Measurements from ENCODE around the gene GPR132.
"Not testable (repeated sequence)": the region's sequence is repeated elsewhere in the genome, so short reads cannot be mapped to it uniquely, and the experiment has no call there.

The GPR132 gene

DNA sequence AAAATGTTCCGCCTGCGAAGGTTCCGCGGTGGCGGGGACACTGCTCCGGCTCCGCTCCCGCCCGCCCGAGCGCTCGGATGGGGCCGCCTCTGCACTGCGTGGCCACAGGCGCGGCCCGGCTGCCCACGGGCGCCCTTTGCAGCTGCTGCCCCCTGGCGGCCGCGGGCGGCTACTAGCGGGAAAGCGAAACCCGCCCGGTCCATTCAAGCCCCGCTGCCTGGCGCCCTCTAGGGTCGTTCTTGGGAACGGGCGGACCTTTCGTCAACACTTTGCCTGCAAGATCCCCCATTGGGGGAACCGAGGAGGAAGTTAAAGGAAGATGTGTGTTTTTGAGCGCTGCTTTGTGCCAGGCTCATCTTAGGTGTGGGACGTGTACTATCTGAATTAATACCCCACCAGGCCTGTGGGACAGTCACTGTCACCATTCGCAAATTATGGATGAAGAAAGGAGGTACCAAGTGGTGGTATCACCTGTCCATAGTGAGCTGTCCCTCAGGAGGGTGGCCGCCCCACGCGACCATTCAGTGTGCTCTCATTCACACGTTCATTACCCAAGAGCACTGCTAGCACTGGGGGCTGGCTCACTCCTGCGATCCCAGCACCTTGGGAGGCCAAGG lies 19.4 kb downstream of the GPR132 start:
- DNase-seq (ENCODE audit: low read depth in 2 of 3, low spot score in 2 of 3) = peak; percentile 79 to 97 (median 96)

DNA sequence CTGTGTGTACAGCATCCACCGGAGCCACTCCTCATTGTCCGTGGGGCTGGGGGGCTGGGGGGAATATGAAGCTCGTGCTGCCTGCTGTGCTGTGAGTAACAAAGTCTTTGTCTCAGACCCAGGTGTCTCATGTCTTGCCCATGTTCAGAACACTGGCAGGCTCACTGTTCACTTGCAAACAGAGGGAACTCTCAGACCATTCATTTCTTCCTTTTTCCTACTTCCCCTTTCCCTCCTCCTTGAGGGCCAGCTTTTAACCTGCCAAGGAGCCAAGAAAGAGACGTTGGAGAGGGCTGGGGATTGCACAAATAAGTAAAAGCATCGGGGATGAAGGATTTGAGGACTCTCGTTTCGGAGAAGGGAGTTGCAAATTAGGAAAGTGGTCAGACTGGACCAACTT lies 21.6 kb downstream of the GPR132 start:
- no peak for DNase-seq (ENCODE audit: low read depth in 2 of 3, low spot score in 2 of 3)

GRCh38 chr14:105042813-105043212 lies 22.4 kb downstream of the GPR132 start:
- DNase-seq (ENCODE audit: low read depth in 2 of 3, low spot score in 2 of 3) = no peak

- DNase-seq (ENCODE audit: low read depth in 2 of 3, low spot score in 2 of 3) = no peak
These were observed 23.1 kb downstream of the GPR132 start for GRCh38 chr14:105041841-105042765.

DNA sequence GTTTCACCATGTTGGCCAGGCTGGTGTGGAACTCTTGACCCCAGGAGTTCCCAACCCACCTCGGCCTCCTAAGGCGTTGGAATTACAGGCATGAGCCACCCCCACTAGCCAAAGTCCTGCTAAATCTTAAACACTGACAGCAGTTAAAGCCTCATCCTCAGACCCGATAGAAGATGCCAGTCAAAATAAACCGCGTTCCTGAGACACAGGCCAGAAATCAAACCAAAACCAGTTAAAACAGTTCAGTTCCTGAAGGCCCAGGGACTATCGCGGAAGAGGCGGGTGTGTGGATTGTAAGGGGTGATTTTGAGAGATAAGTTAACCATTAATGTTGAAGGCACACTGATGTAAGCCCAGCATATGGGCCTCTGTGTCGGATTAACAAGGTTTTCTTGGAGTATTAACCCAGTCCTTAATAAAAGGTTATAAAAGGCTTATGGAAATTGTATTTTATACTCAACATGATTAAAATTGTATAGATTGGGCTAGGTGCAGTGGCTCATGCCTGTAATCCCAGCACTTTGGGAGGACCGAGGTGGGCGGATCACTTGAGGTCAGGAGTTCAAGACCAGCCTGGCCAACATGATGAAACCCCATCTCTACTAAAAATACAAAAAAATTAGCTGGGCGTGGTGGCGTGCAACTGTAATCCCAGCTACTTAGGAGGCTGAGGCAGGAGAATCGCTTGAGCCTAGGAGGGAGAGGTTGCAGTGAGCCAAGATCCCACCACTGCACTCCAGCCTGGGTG lies 25.6 kb downstream of the GPR132 start:
- no peak for DNase-seq (ENCODE audit: low read depth in 2 of 3, low spot score in 2 of 3)

DNA sequence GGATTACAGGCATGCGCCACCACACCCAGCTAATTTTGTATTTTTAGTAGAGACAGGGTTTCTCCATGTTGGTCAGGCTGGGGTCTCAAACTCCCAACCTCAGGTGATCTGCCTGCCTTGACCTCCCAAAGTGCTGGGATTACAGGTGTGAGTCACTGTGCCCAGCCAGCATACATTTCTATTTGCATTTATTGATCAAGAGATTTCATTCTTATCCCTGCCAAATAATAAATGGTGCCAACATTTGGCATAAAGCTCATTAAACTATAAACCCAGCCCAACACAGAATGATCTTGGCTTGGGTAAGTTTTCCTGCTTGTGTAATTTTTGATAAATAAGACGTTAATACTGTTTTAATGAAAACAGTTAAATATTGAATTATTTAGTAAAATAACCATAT lies 29.6 kb downstream of the GPR132 start:
- DNase-seq (ENCODE audit: low read depth in 2 of 3, low spot score in 2 of 3) = not testable (repeated sequence)

DNA sequence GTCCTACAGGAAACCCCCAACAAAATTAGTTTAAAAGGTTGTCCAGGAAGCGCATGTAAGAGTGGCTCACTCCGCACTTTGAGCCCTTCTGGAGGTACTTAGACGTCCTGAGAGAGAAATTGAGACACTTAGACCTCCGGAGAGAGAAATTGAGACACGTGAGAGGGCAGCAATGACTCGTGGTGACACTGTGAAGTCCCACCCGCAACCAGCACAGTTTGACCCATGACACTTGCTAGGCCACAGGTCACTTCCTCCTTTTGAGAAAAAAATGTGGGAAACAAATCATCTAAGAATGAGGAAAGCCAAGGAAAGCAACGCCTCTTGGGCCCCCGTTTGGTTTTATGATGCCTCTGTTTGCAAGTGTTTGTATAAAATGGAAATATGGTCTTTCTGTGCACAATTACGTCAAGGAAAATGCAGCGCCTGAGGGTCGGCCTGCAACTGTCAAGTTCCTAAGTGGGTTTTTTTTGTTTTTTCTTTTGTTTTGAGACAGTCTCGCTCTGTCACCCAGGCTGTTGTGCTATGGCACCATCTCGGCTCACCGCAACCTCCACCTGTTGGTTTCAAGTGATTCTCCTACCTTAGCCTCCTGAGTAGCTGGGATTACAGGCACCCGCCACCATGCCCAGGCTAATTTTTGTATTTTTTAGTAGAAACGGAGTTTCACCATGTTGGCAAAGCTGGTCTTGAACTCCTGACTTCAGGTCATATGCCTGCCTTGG lies 30.8 kb downstream of the GPR132 start:
- no peak for DNase-seq (ENCODE audit: low read depth in 2 of 3, low spot score in 2 of 3)

DNA sequence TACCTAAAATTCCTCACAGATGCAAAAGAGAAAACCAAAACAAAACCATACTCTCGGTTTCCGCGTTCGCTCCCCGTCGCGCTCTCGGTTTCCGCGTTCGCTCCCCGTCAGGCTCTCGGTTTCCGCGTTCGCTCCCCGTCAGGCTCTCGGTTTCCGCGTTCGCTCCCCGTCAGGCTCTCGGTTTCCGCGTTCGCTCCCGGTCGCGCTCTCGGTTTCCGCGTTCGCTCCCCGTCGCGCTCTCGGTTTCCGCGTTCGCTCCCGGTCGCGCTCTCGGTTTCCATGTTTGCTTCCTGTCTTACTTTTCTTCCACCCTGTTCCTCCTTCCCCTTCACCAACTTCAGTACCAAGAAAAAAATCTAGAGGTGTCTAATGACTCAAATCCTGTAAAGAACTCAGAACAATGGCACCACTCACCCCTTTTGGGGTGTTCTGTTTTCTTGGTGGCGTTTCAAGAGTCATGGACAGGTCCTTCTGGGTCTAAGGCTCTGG lies 31.8 kb downstream of the GPR132 start:
- DNase-seq (ENCODE audit: low read depth in 2 of 3, low spot score in 2 of 3) = not testable (repeated sequence)

- DNase-seq (ENCODE audit: low read depth in 2 of 3, low spot score in 2 of 3) = not testable (repeated sequence)
These were observed 32.8 kb downstream of the GPR132 start for GRCh38 chr14:105032451-105032901.

GRCh38 chr14:105030836-105031396 lies 34.3 kb downstream of the GPR132 start:
- no peak for DNase-seq (ENCODE audit: low read depth in 2 of 3, low spot score in 2 of 3)

- no peak for DNase-seq (ENCODE audit: low read depth in 2 of 3, low spot score in 2 of 3)
These were observed 35.0 kb downstream of the GPR132 start for GRCh38 chr14:105030194-105030593.

- DNase-seq (ENCODE audit: low read depth in 2 of 3, low spot score in 2 of 3) = no peak
These were observed 35.8 kb downstream of the GPR132 start for GRCh38 chr14:105029402-105029801.

DNA sequence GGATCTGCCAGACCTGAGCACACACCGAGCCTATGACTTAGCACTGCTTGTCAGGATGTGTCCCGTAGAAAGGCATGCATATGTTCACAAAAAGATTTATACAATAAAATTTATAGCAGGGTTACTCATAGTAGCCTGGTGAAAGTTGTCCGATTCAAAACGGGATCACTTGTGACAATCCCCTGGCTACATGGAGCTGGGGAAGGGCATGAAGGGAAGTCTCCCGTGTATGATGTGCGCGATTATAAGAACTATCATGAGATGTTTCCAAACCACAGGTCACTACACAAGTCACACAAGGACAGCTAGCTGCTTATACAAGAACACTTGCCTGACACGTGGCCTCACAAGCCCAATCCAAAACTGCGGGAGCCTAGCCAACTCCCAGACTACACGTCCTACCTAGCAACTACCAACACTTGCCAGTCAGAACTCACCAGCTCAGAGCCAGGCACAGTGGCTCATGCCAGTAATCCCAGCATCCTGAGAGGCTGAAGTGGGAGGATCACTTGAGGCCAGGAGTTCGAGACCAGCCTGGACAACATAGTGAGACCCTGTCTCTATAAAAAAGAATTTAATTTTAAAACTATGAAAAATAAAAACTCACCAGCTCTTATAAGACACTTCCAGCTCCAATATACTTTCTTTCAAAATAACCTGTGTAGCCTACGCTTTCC lies 36.8 kb downstream of the GPR132 start:
- DNase-seq (ENCODE audit: low read depth in 2 of 3, low spot score in 2 of 3) = no peak

DNA sequence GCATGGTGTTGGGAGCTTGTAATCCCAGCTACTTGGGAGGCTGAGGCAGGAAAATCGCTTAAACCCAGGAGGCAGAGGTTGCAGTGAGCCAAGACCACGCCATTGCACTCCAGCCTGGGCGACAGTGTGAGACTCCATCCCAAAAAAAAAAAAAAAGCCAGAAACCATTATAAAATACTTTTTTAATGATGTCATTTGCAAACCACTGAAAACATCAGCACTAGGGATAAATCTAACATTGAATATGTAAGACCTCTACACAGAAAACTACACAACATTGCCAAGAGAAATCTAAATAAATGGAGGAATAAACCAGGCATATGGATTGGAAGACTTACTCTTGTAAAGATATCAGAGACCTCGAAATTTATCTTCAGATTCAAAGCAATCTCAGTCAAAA lies 37.5 kb downstream of the GPR132 start:
- not testable (repeated sequence) for DNase-seq (ENCODE audit: low read depth in 2 of 3, low spot score in 2 of 3)

DNA sequence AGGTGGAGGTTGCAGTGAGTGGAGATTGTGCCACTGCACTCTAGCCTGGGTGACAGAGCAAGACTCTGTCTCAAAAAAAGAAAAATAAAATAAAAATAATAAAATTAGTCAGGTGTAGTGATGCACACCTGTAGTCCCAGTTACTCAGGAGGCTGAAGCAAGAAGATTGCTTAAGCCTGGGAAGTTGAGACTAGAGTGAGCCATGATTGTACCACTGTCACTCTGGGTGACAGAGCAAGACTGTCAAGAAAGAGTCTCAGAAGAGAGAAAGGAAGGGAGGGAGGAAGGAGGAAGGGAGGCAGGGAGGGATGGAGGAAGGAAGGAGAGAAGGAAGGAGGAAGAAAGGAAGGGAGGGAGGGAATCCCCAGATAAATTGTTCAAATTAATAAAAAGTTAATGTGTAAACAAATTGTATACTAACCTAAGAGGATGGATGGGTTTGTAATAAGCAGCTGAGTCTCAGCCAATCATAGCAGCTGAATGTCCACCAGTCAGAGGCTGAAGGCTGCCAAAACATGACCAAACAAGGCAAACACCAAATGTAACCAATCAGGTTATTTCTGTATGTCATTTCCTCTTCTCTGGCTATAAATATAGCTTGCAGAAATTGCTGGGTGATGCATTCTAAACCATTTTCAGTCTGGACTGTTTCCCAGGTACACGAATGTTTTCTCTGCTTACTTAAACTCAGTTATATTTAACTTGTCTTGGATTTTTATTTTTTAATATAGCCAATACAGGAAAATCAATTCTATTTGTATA lies 38.2 kb downstream of the GPR132 start:
- no peak for DNase-seq (ENCODE audit: low read depth in 2 of 3, low spot score in 2 of 3)

DNA sequence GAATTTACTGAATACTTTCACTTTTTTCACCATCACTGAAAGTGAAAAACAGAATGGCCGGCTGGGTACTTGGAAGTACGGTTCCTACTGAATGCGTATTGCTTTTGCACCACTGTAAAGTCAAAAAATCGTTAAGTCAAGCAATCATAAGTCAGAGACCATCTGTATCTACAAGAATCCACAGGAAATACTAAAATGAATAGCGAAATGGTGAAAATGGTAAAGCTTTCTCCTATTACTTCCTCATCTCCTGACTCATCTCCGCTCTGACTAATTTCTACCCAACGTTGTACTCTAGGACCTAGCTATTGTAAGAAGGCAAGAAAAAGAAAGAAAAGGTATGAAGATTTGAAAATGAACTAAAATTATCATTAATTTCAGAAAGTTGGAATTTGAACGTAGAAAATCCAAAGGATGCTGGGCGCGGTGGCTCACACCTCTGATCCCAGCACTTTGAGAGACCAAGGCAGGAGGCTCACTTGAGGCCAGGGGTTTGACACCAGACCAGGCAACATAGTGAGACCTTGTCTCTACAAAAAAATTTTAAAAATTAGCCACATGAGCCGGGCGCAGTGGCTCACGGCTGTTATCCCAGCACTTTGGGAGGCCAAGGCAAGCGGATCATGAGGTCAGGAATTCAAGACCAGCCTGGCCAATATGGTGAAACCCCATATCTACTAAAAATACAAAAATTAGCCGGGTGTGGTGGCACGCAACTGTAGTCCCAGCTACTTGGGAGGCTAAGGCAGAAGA lies 39.0 kb downstream of the GPR132 start:
- DNase-seq (ENCODE audit: low read depth in 2 of 3, low spot score in 2 of 3) = no peak

DNA sequence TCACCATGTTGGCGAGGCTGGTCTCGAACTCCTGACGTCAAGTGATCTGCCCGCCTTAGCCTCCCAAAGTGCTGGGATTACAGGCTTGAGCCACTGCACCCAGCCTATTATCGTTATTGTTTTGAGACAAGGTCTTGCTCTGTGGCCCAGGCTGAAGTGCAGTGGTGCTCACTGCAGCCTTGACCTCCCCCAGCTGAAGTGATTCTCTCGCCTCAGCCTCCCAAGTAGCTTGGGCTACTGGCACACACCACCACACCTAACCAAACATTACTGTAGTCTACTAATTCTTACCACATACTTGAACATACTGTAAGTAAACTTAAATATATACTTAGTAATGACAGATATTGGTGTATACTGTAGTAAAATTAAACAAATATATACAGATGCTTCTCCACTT lies 39.8 kb downstream of the GPR132 start:
- DNase-seq (ENCODE audit: low read depth in 2 of 3, low spot score in 2 of 3) = no peak

- DNase-seq (ENCODE audit: low read depth in 2 of 3, low spot score in 2 of 3) = no peak
These were observed 41.3 kb downstream of the GPR132 start for GRCh38 chr14:105023791-105024480.
